OCI-LY3 (cell line): ENCODE results near the gene WNT7B.

Experiments
- H2AFZ ChIP-seq: fragments of 200-600, 300-600 bp; shearing (Covaris generic); 2 replicates; pipeline ENCODE4 v1.6.0; 2014; ENCODE audit warnings: antibody characterized with exemption, low read depth, low read length
- H3K27ac ChIP-seq: fragments of 200-600, 300-600 bp; sonication (generic); 2 replicates; pipeline ENCODE4 v1.5.1; 2014; ENCODE audit warnings: mild to moderate bottlenecking, low read length, moderate library complexity, mixed read lengths
- H3K27me3 ChIP-seq: fragments of 200-600, 300-600 bp; sonication (generic); 2 replicates; pipeline ENCODE4 v1.6.1; 2014; ENCODE audit warnings: low read depth, low read length, mixed read lengths
- H3K36me3 ChIP-seq: fragments of 200-600, 300-600 bp; sonication (generic); replicated peaks from 2 replicates; pipeline ENCODE3; 2014; ENCODE audit warnings: low read depth, low read length, mixed read lengths
- H3K4me1 ChIP-seq: fragments of 300-600, 200-600 bp; sonication (generic); 2 replicates; pipeline ENCODE4 v1.6.1; 2014; ENCODE audit warnings: low read length, mixed read lengths
- H3K4me2 ChIP-seq: fragments of 200-600, 300-600 bp; sonication (generic); 2 replicates; pipeline ENCODE4 v1.6.1; 2014; ENCODE audit warnings: low read length, mixed read lengths
- H3K4me3 ChIP-seq: fragments of 300-600, 200-600 bp; sonication (generic); 2 replicates; pipeline ENCODE4 v1.5.1; 2014; ENCODE audit warnings: antibody characterized with exemption, mild to moderate bottlenecking, low read length, moderate library complexity
- H3K79me2 ChIP-seq: fragments of 300-600, 200-600 bp; shearing (Covaris generic); 2 replicates; pipeline ENCODE4 v1.6.1; 2014; ENCODE audit warnings: mild to moderate bottlenecking, low read length, mixed read lengths
- H3K9ac ChIP-seq: fragments of 300-600, 200-600 bp; shearing (Covaris generic); 2 replicates; pipeline ENCODE4 v1.6.0; 2014; ENCODE audit warnings: mild to moderate bottlenecking, low read length, moderate library complexity
- H3K9me3 ChIP-seq: fragments of 200-600, 300-600 bp; shearing (Covaris generic); 2 replicates; pipeline ENCODE4 v1.6.1; 2014; ENCODE audit warnings: low read length, mixed read lengths; ENCODE audit not compliant: insufficient read depth
- H4K20me1 ChIP-seq: fragments of 200-600, 300-600 bp; sonication (generic); 2 replicates; pipeline ENCODE4 v1.6.1; 2016; ENCODE audit warnings: low read length, mixed read lengths; ENCODE audit not compliant: insufficient read depth
- EZH2phosphoT487 ChIP-seq: fragments of 200-600 bp; shearing (Covaris generic); IDR thresholded peaks from 2 replicates; pipeline ENCODE4 v1.6.1; 2018; ENCODE audit warnings: antibody characterized with exemption, mixed run types, low read depth
- TF ChIP-seq, protein P1 (sequence below): fragments of 200-600, 300-600 bp; sonication (generic); IDR thresholded peaks from 2 replicates; pipeline ENCODE4 v1.5.1; 2014; ENCODE audit warnings: antibody characterized with exemption, low read length, low read depth

WNT7B gene

DNA sequence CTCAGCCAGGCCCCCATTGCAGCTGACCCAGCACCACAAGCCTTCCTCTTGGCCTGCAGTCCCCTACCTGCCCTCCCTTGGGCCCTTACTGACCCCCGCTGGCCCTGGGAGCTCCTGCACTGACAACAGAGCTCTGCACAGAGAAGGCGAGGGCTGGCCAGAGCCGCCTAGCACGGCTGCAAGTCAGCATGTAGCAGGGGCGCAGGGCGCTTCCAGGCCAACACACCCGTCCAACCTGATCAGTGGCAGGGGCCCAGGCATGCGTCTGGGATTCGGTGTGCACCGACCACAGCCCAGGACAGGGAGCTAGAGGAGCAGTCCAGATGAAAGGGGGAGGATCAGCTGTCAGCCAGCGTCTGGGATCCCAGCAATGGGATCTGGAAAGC is 7.6 kb downstream of the WNT7B start:
- Histone ChIP-seq H3K4me1 (peaks cover 9% of the 10 kb centered on the region), H4K20me1 (no peaks in the 10 kb centered on the region), H3K4me2 (no peak overlapping the region), H3K36me3 (no peaks in the 10 kb centered on the region), H3K4me3 (no peak overlapping the region), H3K27ac (no peak overlapping the region), H3K27me3 (peaks cover 12% of the 10 kb centered on the region), H3K9me3 (no peaks in the 10 kb centered on the region), H2AFZ (no peak overlapping the region), H3K79me2 (no peaks in the 10 kb centered on the region), H3K9ac (no peak overlapping the region)
- TF ChIP-seq EZH2phosphoT487 = no peak
- TF ChIP-seq, protein P1, sequence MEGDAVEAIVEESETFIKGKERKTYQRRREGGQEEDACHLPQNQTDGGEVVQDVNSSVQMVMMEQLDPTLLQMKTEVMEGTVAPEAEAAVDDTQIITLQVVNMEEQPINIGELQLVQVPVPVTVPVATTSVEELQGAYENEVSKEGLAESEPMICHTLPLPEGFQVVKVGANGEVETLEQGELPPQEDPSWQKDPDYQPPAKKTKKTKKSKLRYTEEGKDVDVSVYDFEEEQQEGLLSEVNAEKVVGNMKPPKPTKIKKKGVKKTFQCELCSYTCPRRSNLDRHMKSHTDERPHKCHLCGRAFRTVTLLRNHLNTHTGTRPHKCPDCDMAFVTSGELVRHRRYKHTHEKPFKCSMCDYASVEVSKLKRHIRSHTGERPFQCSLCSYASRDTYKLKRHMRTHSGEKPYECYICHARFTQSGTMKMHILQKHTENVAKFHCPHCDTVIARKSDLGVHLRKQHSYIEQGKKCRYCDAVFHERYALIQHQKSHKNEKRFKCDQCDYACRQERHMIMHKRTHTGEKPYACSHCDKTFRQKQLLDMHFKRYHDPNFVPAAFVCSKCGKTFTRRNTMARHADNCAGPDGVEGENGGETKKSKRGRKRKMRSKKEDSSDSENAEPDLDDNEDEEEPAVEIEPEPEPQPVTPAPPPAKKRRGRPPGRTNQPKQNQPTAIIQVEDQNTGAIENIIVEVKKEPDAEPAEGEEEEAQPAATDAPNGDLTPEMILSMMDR = no peak

DNA sequence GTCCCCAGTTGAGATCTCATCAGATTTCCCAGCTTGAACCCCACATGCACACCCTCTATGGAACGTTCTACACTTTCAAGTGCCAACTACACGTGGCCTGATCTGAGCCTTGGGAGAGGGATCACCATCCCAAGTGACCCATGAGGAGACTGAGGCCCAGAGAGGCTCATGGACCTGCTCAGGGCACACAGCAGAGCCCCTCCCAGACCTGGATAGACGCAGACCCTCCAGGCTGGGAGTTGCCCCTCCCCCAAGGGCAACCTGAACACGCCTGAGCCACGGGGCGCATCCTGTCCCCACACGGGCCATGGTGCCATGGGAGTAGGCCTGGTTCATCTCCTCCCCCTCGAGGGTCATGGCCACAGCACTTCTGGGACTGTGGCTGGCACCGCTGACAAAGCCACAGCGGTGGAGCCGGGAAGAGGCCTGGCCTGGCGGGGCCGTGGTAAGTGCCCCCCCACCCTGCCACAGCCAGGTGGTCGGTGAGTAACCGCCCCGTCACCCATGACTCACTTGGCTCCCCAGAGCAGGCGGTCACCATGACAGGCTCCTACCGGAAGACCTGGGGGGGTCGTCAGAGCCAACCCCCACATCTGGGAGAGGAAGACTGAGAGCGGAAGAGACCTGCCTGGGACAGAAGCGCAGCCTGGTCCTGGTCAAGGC is 8.1 kb downstream of the WNT7B start:
- Histone ChIP-seq H3K9ac (no peak overlapping the region), H3K79me2 (no peaks in the 10 kb centered on the region)
- TF ChIP-seq, protein P1 = no peak
- no peak for TF ChIP-seq EZH2phosphoT487

DNA sequence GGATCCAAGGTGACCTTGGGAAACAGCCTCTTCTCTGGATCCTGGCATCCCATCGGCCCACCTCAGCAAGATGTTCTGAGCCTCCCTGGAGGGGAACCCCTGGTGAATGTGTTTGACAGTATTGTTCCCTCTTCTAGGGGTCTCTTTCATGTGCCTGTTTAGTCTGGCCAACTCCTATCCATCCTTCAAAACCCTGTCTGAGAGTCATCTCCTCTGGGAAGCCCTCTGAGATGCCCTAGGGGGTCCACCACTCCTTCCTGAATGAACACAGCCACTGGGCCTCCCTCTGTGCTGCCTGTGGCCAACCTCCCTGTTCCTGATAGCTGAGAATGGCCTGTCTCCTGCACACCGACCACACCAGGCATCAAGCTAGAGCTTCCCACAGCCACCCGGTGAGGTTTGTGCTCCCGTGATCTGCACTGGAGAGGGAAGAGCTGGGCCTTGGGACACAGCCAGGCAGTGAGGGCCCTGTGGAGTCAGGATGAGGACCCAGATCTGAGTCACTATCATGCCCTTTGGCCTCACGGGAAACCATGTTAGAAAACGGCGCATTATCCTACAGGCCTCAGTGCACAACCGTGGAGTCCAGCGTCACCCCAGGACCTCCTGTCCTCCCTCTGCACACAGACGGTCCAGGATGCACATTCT is 8.8 kb downstream of the WNT7B start:
- H3K4me3 ChIP-seq = no peak overlapping the region
- H3K4me1 ChIP-seq = peaks cover 13% of the 10 kb centered on the region
- no peak overlapping the region for H3K27ac ChIP-seq
- no peak overlapping the region for H2AFZ ChIP-seq
- H3K9ac ChIP-seq = no peak overlapping the region
- H3K27me3 ChIP-seq = peaks cover 21% of the 10 kb centered on the region
- H3K36me3 ChIP-seq = no peaks in the 10 kb centered on the region
- H3K4me2 ChIP-seq = no peak overlapping the region
- TF ChIP-seq, protein P1 = no peak
- no peak for TF ChIP-seq EZH2phosphoT487
- H3K9me3 ChIP-seq = no peaks in the 10 kb centered on the region
- H4K20me1 ChIP-seq = no peaks in the 10 kb centered on the region
- H3K79me2 ChIP-seq = no peaks in the 10 kb centered on the region

More for the DNA sequence above, 8.1 kb downstream of the WNT7B start:
- Histone ChIP-seq H3K27ac (no peak overlapping the region), H3K9me3 (no peaks in the 10 kb centered on the region), H3K4me3 (no peak overlapping the region), H3K36me3 (no peaks in the 10 kb centered on the region), H3K27me3 (peaks cover 17% of the 10 kb centered on the region), H3K4me2 (no peak overlapping the region), H2AFZ (no peak overlapping the region), H4K20me1 (no peaks in the 10 kb centered on the region), H3K4me1 (peaks cover 13% of the 10 kb centered on the region)

DNA sequence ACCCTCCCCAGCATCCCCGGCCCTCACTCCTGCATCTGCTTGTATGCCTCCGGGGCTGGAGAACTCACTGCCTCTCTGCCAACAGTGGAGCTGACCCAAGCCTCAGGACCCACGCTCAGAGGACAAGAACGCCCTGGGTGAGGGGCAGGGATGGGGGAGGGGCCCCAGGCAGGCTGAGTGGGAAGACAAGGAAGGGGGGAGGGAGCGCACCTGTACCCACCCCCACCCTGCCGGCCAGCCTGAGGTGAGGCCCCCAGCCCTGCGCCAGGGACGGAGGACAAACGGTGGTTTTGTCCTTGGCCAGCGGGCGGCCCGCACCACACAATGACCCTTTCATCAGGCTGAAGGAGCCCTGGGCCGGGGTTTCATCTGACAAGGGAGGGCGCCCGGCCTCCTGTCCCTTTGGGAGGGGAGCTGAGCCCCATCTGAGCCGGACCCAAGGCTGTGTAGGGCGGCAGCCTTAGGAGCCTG is 10.0 kb downstream of the WNT7B start:
- Histone ChIP-seq H3K9me3 (no peaks in the 10 kb centered on the region), H3K79me2 (no peaks in the 10 kb centered on the region), H3K4me1 (peaks cover 13% of the 10 kb centered on the region), H4K20me1 (no peaks in the 10 kb centered on the region), H3K36me3 (no peaks in the 10 kb centered on the region), H3K9ac (no peak overlapping the region), H3K27ac (no peak overlapping the region), H2AFZ (no peak overlapping the region), H3K4me3 (no peak overlapping the region), H3K27me3 (peaks cover 21% of the 10 kb centered on the region), H3K4me2 (no peak overlapping the region)
- TF ChIP-seq EZH2phosphoT487 = no peak
- TF ChIP-seq, protein P1 = no peak
